B cell (primary cell): ENCODE results near the gene FMN2. TPM values are rescaled to one million over a fixed set of nuclear protein-coding genes. Genes with fewer than 3 reads are reported as not detected.

Experiments used
- ATAC-seq: fragments of 200-7000 bp; cut with Tn5 transposase; one replicate; pipeline ENCODE4 v1.10.0; 2021; ENCODE audit warnings: low read depth, mild to moderate bottlenecking, moderate number of reproducible peaks, moderate library complexity
- CTCF ChIA-PET: fragments of 350-600 bp; sonication (Branson Sonifier 250); formaldehyde crosslinking; loops from one replicate; lab custom pipeline; 2021; ENCODE audit warnings: antibody characterized with exemption, inconsistent platforms; lab: Charles Lee
- POLR2A ChIA-PET: fragments of 350-600 bp; sonication (Branson Sonifier 250); formaldehyde crosslinking; loops from one replicate; lab custom pipeline; 2021; ENCODE audit warnings: antibody characterized with exemption; lab: Charles Lee
- DNase-seq: peaks from one replicate; pipeline ENCODE4 v3.0.0; 2013
- H2AFZ ChIP-seq: 2 replicates; pipeline ENCODE4 v1.6.1; 2012; ENCODE audit warnings: mild to moderate bottlenecking, low read depth, low read length; ENCODE audit not compliant: insufficient read depth, poor library complexity, severe bottlenecking
- H3K27ac ChIP-seq, 2 donors: 1 replicate in 1 of 2; 2 replicates in 1 of 2; pipeline ENCODE4 v1.5.1; 2012 to 2013; ENCODE audit warnings: low read length in 2 of 2, mild to moderate bottlenecking in 2 of 2, moderate library complexity in 1 of 2
- H3K27me3 ChIP-seq, 4 experiments: fragments of 200-600 bp in 1 of 4; sonication (generic) in 1 of 4; replicated peaks in 1 of 4; 1 replicate in 2 of 4; 2 replicates in 2 of 4; pipeline versions ENCODE4 v1.6.1 to v1.7.0; 2013 to 2016; ENCODE audit warnings: low read length in 3 of 4, mild to moderate bottlenecking in 2 of 4, mixed read lengths in 1 of 4, moderate library complexity in 1 of 4; ENCODE audit not compliant: insufficient read depth in 4 of 4, control insufficient read depth in 3 of 4; ENCODE audit errors: control extremely low read depth in 1 of 4
- H3K36me3 ChIP-seq, 2 experiments: replicated peaks in 1 of 2; 1 replicate in 1 of 2; 2 replicates in 1 of 2; pipeline versions ENCODE4 v1.6.1 to v1.7.1; 2013; ENCODE audit warnings: low read length in 1 of 2; ENCODE audit not compliant: insufficient read depth in 2 of 2, control insufficient read depth in 1 of 2; ENCODE audit errors: control extremely low read depth in 1 of 2, extremely low read depth in 1 of 2
- H3K4me1 ChIP-seq, 2 donors: fragments of 200-600 bp in 1 of 2; sonication (generic) in 1 of 2; 1 replicate in 1 of 2; 2 replicates in 1 of 2; pipeline versions ENCODE4 v1.5.1 to v1.6.1; 2013 to 2017; ENCODE audit warnings: low read length in 2 of 2; ENCODE audit not compliant: control insufficient read depth in 2 of 2, insufficient read depth in 2 of 2
- H3K4me2 ChIP-seq: replicated peaks from 2 replicates; pipeline ENCODE3; 2012; ENCODE audit warnings: mild to moderate bottlenecking, low read depth, low read length; ENCODE audit not compliant: poor library complexity, severe bottlenecking
- H3K4me3 ChIP-seq, 5 experiments: fragments of 200-600 bp in 1 of 5; sonication (generic) in 1 of 5; 1 replicate in 3 of 5; 2 replicates in 2 of 5; pipeline versions ENCODE4 v1.5.1 to v1.7.0; 2011 to 2016; ENCODE audit warnings: low read length in 4 of 5, mild to moderate bottlenecking in 4 of 5, low read depth in 2 of 5, control low read depth in 1 of 5, moderate library complexity in 1 of 5; ENCODE audit not compliant: insufficient read depth in 1 of 5; ENCODE audit errors: control extremely low read depth in 1 of 5, extremely low read depth in 1 of 5
- H3K79me2 ChIP-seq: fragments of 200-600 bp; sonication (generic); one replicate; pipeline ENCODE4 v1.6.0; 2016; ENCODE audit warnings: low read length; ENCODE audit not compliant: control insufficient read depth, insufficient read depth
- H3K9ac ChIP-seq: fragments of 200-600 bp; sonication (generic); 2 replicates; pipeline ENCODE4 v1.6.1; 2017; ENCODE audit warnings: mild to moderate bottlenecking, low read length, moderate library complexity
- H3K9me3 ChIP-seq, 3 donors: one replicate each; pipeline versions ENCODE4 v1.6.1 to v1.7.1; 2013; ENCODE audit warnings: low read length in 2 of 3; ENCODE audit not compliant: control insufficient read depth in 2 of 3, insufficient read depth in 1 of 3; ENCODE audit errors: control extremely low read depth in 1 of 3
- H4K20me1 ChIP-seq: 2 replicates; pipeline ENCODE4 v1.6.0; 2012; ENCODE audit warnings: mild to moderate bottlenecking, low read length; ENCODE audit not compliant: insufficient read depth, control insufficient read depth, poor library complexity, severe bottlenecking
- H3K27ac Mint-ChIP-seq: one replicate; pipeline ENCODE4 v1.8.0; 2021; ENCODE audit warnings: mixed read lengths
- H3K27me3 Mint-ChIP-seq: one replicate; pipeline ENCODE4 v1.8.0; 2021; ENCODE audit warnings: mixed read lengths
- H3K4me1 Mint-ChIP-seq: one replicate; pipeline ENCODE4 v1.8.0; 2021; ENCODE audit warnings: mixed read lengths
- H3K4me3 Mint-ChIP-seq: one replicate; pipeline ENCODE4 v1.8.0; 2021; ENCODE audit warnings: mixed read lengths
- H3K9me3 Mint-ChIP-seq: one replicate; pipeline ENCODE4 v1.8.0; 2022; ENCODE audit warnings: mixed read lengths; ENCODE audit not compliant: insufficient read depth
- CTCF ChIP-seq: fragments of 200-600 bp; IDR thresholded peaks from one replicate; pipeline ENCODE4 v1.8.0; 2022; ENCODE audit warnings: antibody characterized with exemption, mild to moderate bottlenecking
- EZH2 ChIP-seq: IDR thresholded peaks from 2 replicates; pipeline ENCODE4 v1.6.1; 2012; ENCODE audit warnings: borderline replicate concordance, low read depth, mild to moderate bottlenecking, moderate library complexity, low read length; ENCODE audit not compliant: insufficient read depth, poor library complexity, severe bottlenecking
- WGBS: methylation state at CpG from one replicate; pipeline ENCODE4 v1.1.5; 2013; ENCODE audit warnings: missing lambda C conversion rate; ENCODE audit not compliant: insufficient coverage; 5-methylcytosine and 5-hydroxymethylcytosine counted together
- intact Hi-C: fragments of 100-400 bp; cut with micrococcal nuclease; formaldehyde crosslinking; loops from one replicate; pipeline ENCODE4 v1.10.0; 2022
- polyA plus RNA-seq: library from polyadenylated mRNA; depleted of rRNA; stranded (reverse); fragments of >200 nt; gene quantifications from 2 replicates; pipeline ENCODE4 v1.2.3, GENCODE V29; 2012
- total RNA-seq, 2 donors: library from RNA; stranded (reverse); fragments of 120-200 nt in 1 of 2; gene quantifications; 1 replicate in 1 of 2; 2 replicates in 1 of 2; pipeline versions ENCODE4 v1.2.3 to v1.2.4, GENCODE V29; 2013 to 2022

Gene FMN2
- total and polyA plus RNA-seq, 2 donors (not counting 1 experiment from before 2014, with no cell fraction given), result not detected

- Histone ChIP-seq H3K27ac (no peak overlapping the region), H3K27me3 (no peaks in the 10 kb centered on the region), H3K9me3 (peaks cover 0 to 18% (median 0%) of the 10 kb centered on the region in 3 donors), H2AFZ (no peak overlapping the region), H3K36me3 (no peaks in the 10 kb centered on the region), H3K4me2 (no peak overlapping the region), H3K4me1 (no peaks in the 10 kb centered on the region), H3K79me2 (no peaks in the 10 kb centered on the region), H3K4me3 (no peak overlapping the region), H4K20me1 (no peaks in the 10 kb centered on the region), H3K9ac (no peak overlapping the region)
- ChIA-PET CTCF (no interaction called here), POLR2A (no interaction called here)
- Mint-ChIP-seq H3K27me3 (no peaks in the 10 kb centered on the region), H3K9me3 (peaks cover 8% of the 10 kb centered on the region), H3K4me1 (no peaks in the 10 kb centered on the region), H3K4me3 (no peak overlapping the region), H3K27ac (no peak overlapping the region)
- 100% methylated on average over 1 of the region's 3 CpGs for WGBS
- DNase-seq (no peak), ATAC-seq (no peak)
- intact Hi-C loops, result no loop called here
- TF ChIP-seq EZH2 (no peak), CTCF (no peak)
These were observed 164.2 kb downstream of the FMN2 start for GRCh38 chr1:240255922-240256321.

- no peak overlapping the region for H3K27ac Mint-ChIP-seq
- DNase-seq (no peak), ATAC-seq (no peak)
- H3K9ac ChIP-seq, result no peak overlapping the region
- no peak overlapping the region for H2AFZ ChIP-seq
- H3K4me3 Mint-ChIP-seq, result no peak overlapping the region
- H3K27me3 Mint-ChIP-seq, result no peaks in the 10 kb centered on the region
- no peak overlapping the region for H3K4me3 ChIP-seq
- no peak for TF ChIP-seq CTCF
- ChIA-PET POLR2A (no interaction called here), CTCF (no interaction called here)
- H4K20me1 ChIP-seq, result no peaks in the 10 kb centered on the region
- H3K4me2 ChIP-seq, result no peak overlapping the region
- peaks cover 8% of the 10 kb centered on the region for H3K9me3 Mint-ChIP-seq
- H3K27ac ChIP-seq, result no peak overlapping the region
- no peaks in the 10 kb centered on the region for H3K4me1 Mint-ChIP-seq
- H3K27me3 ChIP-seq, result no peaks in the 10 kb centered on the region
- no peaks in the 10 kb centered on the region for H3K4me1 ChIP-seq
- intact Hi-C loops, result no loop called here
- WGBS, result 80% methylated on average over 1 of the region's 4 CpGs
- H3K9me3 ChIP-seq, result peaks cover 0 to 16% (median 0%) of the 10 kb centered on the region in 3 donors
- no peaks in the 10 kb centered on the region for H3K36me3 ChIP-seq
- H3K79me2 ChIP-seq, result no peaks in the 10 kb centered on the region
These were observed 165.3 kb downstream of the FMN2 start for GRCh38 chr1:240256836-240257503.
